WERI-Rb-1 (cell line): ENCODE results near the gene C1orf105.

Experiments
- DNase-seq: peaks from one replicate; pipeline ENCODE4 v3.0.0-alpha.2; 2020
- H3K27ac ChIP-seq: fragments of 250-450 bp; sonication (Bioruptor Pico); 2 replicates; pipeline ENCODE4 v1.5.1; 2020; ENCODE audit warnings: mild to moderate bottlenecking, moderate library complexity
- H3K27me3 ChIP-seq: fragments of 250-450 bp; sonication (Bioruptor Pico); 2 replicates; pipeline ENCODE4 v1.5.1; 2021; ENCODE audit warnings: mild to moderate bottlenecking, low read depth, moderate library complexity; ENCODE audit not compliant: insufficient read depth, severe bottlenecking
- H3K36me3 ChIP-seq: fragments of 250-450 bp; sonication (Bioruptor Pico); 2 replicates; pipeline ENCODE4 v1.5.1; 2020; ENCODE audit warnings: mild to moderate bottlenecking, moderate library complexity
- H3K4me3 ChIP-seq: 2 replicates; pipeline ENCODE4 v1.5.1; 2011; ENCODE audit warnings: low read depth, mild to moderate bottlenecking, control low read depth, low read length
- H3K9me3 ChIP-seq: fragments of 250-450 bp; sonication (Bioruptor Pico); 2 replicates; pipeline ENCODE4 v1.5.1; 2021; ENCODE audit warnings: mild to moderate bottlenecking, moderate library complexity; ENCODE audit not compliant: severe bottlenecking
- CTCF ChIP-seq: IDR thresholded peaks from 2 replicates; pipeline ENCODE4 v1.5.1; 2011; ENCODE audit warnings: low read depth, mild to moderate bottlenecking, control low read depth, inconsistent platforms, low read length

The C1orf105 gene

GRCh38 chr1:172456344-172456769 lies 35.9 kb downstream of the C1orf105 start:
- peaks cover 83% of the 10 kb centered on the region for H3K27me3 ChIP-seq
- TF ChIP-seq CTCF: no peak
- no peaks in the 10 kb centered on the region for H3K9me3 ChIP-seq
- no peak overlapping the region for H3K4me3 ChIP-seq
- no peak overlapping the region for H3K27ac ChIP-seq
- no peaks in the 10 kb centered on the region for H3K36me3 ChIP-seq
- DNase-seq: no peak

- H3K4me3 ChIP-seq: no peak overlapping the region
- DNase-seq: no peak
- H3K36me3 ChIP-seq: no peaks in the 10 kb centered on the region
- H3K27ac ChIP-seq: no peak overlapping the region
- H3K27me3 ChIP-seq: peaks cover 77% of the 10 kb centered on the region
- no peak for TF ChIP-seq CTCF
- H3K9me3 ChIP-seq: no peaks in the 10 kb centered on the region
Measured at GRCh38 chr1:172457479-172458130, 37.1 kb downstream of the C1orf105 start.

- no peaks in the 10 kb centered on the region for H3K9me3 ChIP-seq
- H3K36me3 ChIP-seq: no peaks in the 10 kb centered on the region
- peaks cover 66% of the 10 kb centered on the region for H3K27me3 ChIP-seq
- H3K4me3 ChIP-seq: no peak overlapping the region
- TF ChIP-seq CTCF: no peak
- no peak for DNase-seq
- H3K27ac ChIP-seq: no peak overlapping the region
Measured at GRCh38 chr1:172460177-172460576, 39.7 kb downstream of the C1orf105 start.

- peaks cover 59% of the 10 kb centered on the region for H3K27me3 ChIP-seq
- no peak for TF ChIP-seq CTCF
Measured at GRCh38 chr1:172460887-172461315, 40.4 kb downstream of the C1orf105 start.

GRCh38 chr1:172465617-172466016 lies 45.1 kb downstream of the C1orf105 start:
- H3K27ac ChIP-seq: no peak overlapping the region
- TF ChIP-seq CTCF: no peak
- peaks cover 25% of the 10 kb centered on the region for H3K27me3 ChIP-seq
- H3K4me3 ChIP-seq: no peak overlapping the region
- DNase-seq: no peak
- no peaks in the 10 kb centered on the region for H3K9me3 ChIP-seq
- H3K36me3 ChIP-seq: no peaks in the 10 kb centered on the region

More at GRCh38 chr1:172460887-172461315, 40.4 kb downstream of the C1orf105 start:
- H3K4me3 ChIP-seq: no peak overlapping the region
- no peak for DNase-seq
- no peaks in the 10 kb centered on the region for H3K9me3 ChIP-seq
- H3K27ac ChIP-seq: no peak overlapping the region
- no peaks in the 10 kb centered on the region for H3K36me3 ChIP-seq
